ENCODE data around the gene MEGF11. TPM values are rescaled to one million over a fixed set of nuclear protein-coding genes. Genes with fewer than 3 reads are reported as not detected.

Gene MEGF11
- total RNA-seq, 1 donor from 2014 or later: not detected

DNA sequence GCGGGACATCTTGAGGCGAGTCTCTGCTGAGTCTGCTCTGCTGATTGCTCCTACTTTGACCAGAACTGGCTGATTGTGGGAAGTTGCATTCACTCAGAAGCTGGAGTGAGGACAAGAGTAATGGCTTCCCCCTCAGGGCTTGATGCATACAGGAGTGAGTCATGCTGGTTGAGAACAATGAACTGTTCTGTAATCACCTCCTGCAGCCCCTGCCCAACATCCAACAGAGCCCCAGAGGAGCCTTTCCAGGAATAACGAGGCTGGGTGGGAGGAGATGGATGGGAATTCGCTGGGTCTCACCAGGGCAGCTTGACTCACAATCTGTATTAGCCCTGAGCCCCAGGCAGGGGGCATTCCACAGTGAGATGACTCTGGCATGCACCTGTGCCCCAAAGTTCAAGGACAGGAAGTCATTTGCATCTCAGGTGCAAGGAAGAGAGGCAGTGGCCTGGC is 299.2 kb downstream of the MEGF11 start:
- Mint-ChIP-seq H3K27me3 (ENCODE audit: insufficient read depth) (peaks cover 20% of the 10 kb centered on the region), H3K4me3 (no peak overlapping the region), H3K9me3 (no peaks in the 10 kb centered on the region), H3K36me3 (ENCODE audit: low read depth) (no peaks in the 10 kb centered on the region), H3K27ac (no peak overlapping the region), H3K4me1 (ENCODE audit: low read depth) (no peaks in the 10 kb centered on the region)
- DNase-seq (ENCODE audit: low spot score): no peak
- intact Hi-C loops (cut with micrococcal nuclease): no loop called here

DNA sequence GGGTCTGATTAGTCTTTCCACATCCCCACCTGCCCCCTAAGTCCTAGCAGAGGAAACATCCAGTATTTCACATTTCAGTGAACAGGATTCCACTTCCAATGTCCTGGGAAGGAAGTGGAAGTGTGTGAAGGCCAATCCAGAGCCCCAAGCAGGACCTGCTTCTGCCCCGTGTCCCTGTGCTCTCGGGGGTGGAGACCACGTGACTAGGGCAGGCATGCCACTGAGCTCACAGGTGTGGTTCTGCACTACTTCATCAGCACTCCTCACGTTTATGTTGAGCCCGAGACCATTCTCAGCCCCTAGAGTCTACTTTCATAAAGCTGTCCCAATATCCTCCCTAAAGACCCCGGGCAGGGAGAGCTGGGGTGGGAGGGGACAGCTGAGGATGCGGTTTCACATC is 299.9 kb downstream of the MEGF11 start:
- Mint-ChIP-seq H3K36me3 (ENCODE audit: low read depth) (no peaks in the 10 kb centered on the region), H3K4me1 (ENCODE audit: low read depth) (no peaks in the 10 kb centered on the region), H3K9me3 (no peaks in the 10 kb centered on the region), H3K4me3 (no peak overlapping the region), H3K27me3 (ENCODE audit: insufficient read depth) (peaks cover 17% of the 10 kb centered on the region), H3K27ac (no peak overlapping the region)
- intact Hi-C loops (cut with micrococcal nuclease): no loop called here
- no peak for DNase-seq (ENCODE audit: low spot score)

DNA sequence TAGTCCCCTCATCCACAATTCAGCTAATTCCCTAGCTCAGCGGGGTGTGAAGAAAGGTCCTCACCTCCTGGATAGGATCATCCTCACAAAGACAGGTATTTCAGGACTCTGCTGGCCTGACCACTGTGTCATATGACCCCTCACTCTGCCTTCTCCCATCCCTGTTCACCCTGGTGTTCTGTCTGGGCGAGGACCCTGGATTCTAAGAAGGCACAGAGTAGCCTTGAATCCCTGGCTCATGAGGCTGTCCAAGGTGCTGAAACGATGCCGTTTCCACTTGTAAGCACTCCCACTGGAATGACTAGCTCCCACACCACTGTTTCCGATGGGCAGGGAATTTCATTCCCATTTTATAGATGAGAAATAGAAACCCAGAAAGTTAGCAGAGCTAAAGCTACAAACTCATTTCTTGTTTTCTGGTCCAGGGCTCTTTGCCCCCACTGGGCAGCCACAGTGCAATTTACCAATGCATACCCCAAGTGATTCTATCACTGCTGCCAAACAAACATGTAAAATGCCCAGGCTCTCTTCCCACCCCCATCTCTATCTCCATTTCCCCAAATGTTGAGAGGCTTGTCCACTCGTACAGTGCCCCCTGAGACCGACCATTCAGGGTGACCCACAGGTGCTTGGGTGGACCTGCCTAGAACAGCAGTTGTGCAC is 301.0 kb downstream of the MEGF11 start:
- intact Hi-C loops (cut with micrococcal nuclease): no loop called here
- no peak for DNase-seq (ENCODE audit: low spot score)
- H3K36me3 Mint-ChIP-seq (ENCODE audit: low read depth): no peaks in the 10 kb centered on the region
- peaks cover 14% of the 10 kb centered on the region for H3K27me3 Mint-ChIP-seq (ENCODE audit: insufficient read depth)
- H3K4me1 Mint-ChIP-seq (ENCODE audit: low read depth): no peaks in the 10 kb centered on the region
- H3K27ac Mint-ChIP-seq: no peak overlapping the region
- H3K4me3 Mint-ChIP-seq: no peak overlapping the region
- no peaks in the 10 kb centered on the region for H3K9me3 Mint-ChIP-seq

DNA sequence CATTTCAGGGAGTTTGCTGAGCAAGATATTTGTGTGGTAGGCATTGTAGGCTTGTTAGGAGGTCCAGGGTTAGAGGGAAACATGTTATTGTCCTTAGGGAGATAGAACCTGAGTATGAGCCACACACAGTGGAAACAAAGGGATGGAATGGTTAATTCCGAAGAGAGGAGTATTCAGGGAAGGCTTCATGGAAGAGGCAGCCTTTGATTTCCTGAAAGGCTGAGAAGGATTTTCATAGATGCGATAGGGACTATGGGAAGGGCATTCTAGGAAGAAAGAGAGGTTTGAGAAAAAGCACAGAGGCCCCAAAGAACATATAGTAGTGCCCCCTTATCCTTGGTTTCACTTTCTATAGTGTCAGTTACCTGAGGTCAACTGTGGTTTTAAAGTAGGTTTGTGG is 302.5 kb downstream of the MEGF11 start:
- no peak overlapping the region for H3K27ac Mint-ChIP-seq
- no peaks in the 10 kb centered on the region for H3K4me1 Mint-ChIP-seq (ENCODE audit: low read depth)
- peaks cover 11% of the 10 kb centered on the region for H3K27me3 Mint-ChIP-seq (ENCODE audit: insufficient read depth)
- no peak overlapping the region for H3K4me3 Mint-ChIP-seq
- no peaks in the 10 kb centered on the region for H3K9me3 Mint-ChIP-seq
- DNase-seq (ENCODE audit: low spot score): no peak
- intact Hi-C loops (cut with micrococcal nuclease): no loop called here
- H3K36me3 Mint-ChIP-seq (ENCODE audit: low read depth): no peaks in the 10 kb centered on the region

DNA sequence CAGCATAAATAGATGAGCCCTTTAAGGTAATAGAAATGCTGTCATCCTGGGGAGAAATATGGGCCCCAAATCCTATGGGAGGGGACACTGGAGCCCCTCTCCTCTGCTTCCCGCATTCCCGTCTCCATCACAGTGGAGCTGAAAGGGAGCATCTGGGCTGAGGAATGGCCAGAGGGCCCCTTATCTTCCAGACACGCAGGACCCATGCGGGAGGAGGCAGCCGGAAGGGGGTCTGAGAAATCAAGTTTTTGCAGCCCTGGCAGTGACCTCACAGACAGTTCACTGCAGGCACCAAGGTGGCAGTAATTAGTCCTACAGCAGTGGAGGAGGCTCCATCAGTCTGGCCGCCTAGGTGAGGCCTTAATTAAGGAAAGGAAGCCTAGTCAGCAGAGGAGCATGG is 304.1 kb downstream of the MEGF11 start:
- Mint-ChIP-seq H3K27me3 (ENCODE audit: insufficient read depth) (peaks cover 11% of the 10 kb centered on the region), H3K27ac (no peak overlapping the region), H3K4me1 (ENCODE audit: low read depth) (no peaks in the 10 kb centered on the region), H3K4me3 (no peak overlapping the region), H3K9me3 (no peaks in the 10 kb centered on the region), H3K36me3 (ENCODE audit: low read depth) (no peaks in the 10 kb centered on the region)
- intact Hi-C loops (cut with micrococcal nuclease): no loop called here
- DNase-seq (ENCODE audit: low spot score): no peak

DNA sequence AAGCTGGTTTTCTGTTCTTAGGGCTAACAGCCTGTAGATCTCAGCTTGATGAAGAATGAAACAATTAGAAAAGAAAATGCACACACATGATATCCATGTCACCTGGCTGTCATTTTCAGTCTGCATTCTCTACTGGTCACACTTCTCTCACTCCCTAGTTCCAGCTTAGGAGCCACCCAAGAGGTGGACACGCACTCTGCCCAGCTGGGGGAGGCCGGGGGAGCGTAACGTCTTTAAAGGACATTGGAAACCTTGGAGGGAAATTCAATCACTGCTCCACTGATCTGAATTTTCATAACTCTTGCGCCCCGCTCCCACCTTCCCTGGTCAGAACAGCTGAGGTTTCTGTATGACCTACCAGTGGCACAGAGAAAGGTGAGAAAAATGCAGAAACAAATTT is 304.5 kb downstream of the MEGF11 start:
- peaks cover 13% of the 10 kb centered on the region for H3K27me3 Mint-ChIP-seq (ENCODE audit: insufficient read depth)
- H3K9me3 Mint-ChIP-seq: no peaks in the 10 kb centered on the region
- H3K4me1 Mint-ChIP-seq (ENCODE audit: low read depth): no peaks in the 10 kb centered on the region
- no peak overlapping the region for H3K27ac Mint-ChIP-seq
- intact Hi-C loops (cut with micrococcal nuclease): no loop called here
- H3K36me3 Mint-ChIP-seq (ENCODE audit: low read depth): no peaks in the 10 kb centered on the region
- H3K4me3 Mint-ChIP-seq: no peak overlapping the region
- no peak for DNase-seq (ENCODE audit: low spot score)

DNA sequence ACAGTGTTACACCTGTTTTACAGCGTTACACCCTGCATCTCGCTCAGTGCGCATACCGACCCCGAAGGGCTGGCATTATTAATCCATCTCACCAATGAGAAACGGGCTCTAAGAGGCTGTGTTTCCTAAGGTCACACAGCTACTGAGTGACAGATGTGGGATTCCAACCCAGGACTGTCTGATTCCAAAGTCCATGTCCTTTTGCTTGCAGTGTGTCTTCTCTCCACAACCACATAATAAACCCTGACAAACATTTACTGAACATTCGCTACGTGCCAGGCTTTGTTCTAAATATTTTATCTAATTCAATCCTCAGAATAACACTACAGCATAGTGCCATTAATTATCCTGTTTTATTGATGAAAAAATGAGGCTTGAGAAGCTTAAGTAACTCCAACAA is 305.2 kb downstream of the MEGF11 start:
- Mint-ChIP-seq H3K27ac (no peak overlapping the region), H3K4me1 (ENCODE audit: low read depth) (no peaks in the 10 kb centered on the region), H3K27me3 (ENCODE audit: insufficient read depth) (peaks cover 13% of the 10 kb centered on the region), H3K9me3 (no peaks in the 10 kb centered on the region), H3K36me3 (ENCODE audit: low read depth) (no peaks in the 10 kb centered on the region), H3K4me3 (no peak overlapping the region)
- no peak for DNase-seq (ENCODE audit: low spot score)
- intact Hi-C loops (cut with micrococcal nuclease): no loop called here

DNA sequence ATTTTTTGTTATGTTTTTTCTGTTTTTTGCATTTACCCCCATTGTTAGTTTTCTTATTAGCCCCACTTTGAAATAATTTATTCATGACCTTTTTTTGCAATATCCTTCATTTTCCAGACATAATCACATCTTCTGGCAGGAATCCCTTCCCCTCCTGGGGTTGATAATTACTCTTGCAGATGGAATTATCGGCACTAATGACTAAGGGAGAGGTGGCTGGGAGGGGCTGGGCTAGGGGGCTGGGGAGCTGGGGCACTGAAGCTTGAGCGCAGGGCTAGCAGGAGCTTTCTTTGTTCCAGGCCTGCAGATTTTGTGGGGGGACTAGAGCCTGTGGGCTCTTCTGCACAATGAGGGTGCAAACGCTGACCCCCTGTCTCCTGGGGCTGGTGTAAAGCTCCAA is 306.5 kb downstream of the MEGF11 start:
- intact Hi-C loops (cut with micrococcal nuclease): no loop called here
- no peaks in the 10 kb centered on the region for H3K9me3 Mint-ChIP-seq
- H3K4me3 Mint-ChIP-seq: no peak overlapping the region
- H3K27me3 Mint-ChIP-seq (ENCODE audit: insufficient read depth): peaks cover 14% of the 10 kb centered on the region
- no peak overlapping the region for H3K27ac Mint-ChIP-seq
- no peak for DNase-seq (ENCODE audit: low spot score)
- H3K36me3 Mint-ChIP-seq (ENCODE audit: low read depth): no peaks in the 10 kb centered on the region
- peaks cover 6% of the 10 kb centered on the region for H3K4me1 Mint-ChIP-seq (ENCODE audit: low read depth)

DNA sequence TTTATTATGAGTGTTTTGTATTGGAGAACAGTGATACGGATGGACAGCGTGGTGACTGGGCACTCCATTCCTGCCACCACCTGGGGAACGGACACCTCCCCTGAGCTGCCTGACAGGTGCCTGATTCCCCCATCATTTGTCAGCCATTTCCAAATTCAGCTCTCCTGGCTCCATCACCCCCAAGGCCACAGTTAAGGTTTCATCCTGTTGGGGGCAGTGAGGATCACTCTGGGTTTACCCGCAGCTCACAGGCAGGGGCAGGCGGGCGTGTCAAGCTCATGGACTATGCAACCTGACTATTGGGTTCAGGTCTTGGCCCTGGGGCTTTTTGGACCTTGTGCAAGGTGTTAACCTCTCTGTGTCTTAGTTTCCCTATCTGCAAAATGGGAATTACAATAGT is 307.9 kb downstream of the MEGF11 start:
- Mint-ChIP-seq H3K27me3 (ENCODE audit: insufficient read depth) (peaks cover 10% of the 10 kb centered on the region), H3K4me1 (ENCODE audit: low read depth) (peaks cover 17% of the 10 kb centered on the region), H3K36me3 (ENCODE audit: low read depth) (no peaks in the 10 kb centered on the region), H3K9me3 (no peaks in the 10 kb centered on the region), H3K27ac (no peak overlapping the region), H3K4me3 (no peak overlapping the region)
- intact Hi-C loops (cut with micrococcal nuclease): no loop called here
- no peak for DNase-seq (ENCODE audit: low spot score)

DNA sequence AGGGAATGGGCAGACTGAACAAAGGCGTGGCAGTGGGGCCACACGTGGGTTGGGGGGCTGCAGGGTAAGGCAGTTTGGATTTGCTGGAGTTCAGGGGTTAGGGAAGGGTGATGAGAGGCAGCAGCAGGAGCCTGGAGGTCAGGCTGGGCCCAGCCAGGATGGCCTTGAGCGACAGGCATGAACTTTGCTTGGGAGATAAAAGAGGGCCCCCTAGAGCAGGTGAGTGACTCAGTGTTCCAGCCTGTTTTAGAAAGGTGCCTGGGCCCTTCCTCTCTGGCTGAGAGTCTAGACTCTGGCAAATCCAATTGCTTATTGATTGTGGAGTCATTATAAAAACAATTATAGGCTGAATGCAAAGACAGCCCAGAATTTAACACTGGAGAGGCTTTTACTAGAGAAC is 309.1 kb downstream of the MEGF11 start:
- Mint-ChIP-seq H3K36me3 (ENCODE audit: low read depth) (no peaks in the 10 kb centered on the region), H3K27ac (no peak overlapping the region), H3K4me3 (no peak overlapping the region), H3K9me3 (no peaks in the 10 kb centered on the region), H3K27me3 (ENCODE audit: insufficient read depth) (peaks cover 9% of the 10 kb centered on the region), H3K4me1 (ENCODE audit: low read depth) (peaks cover 19% of the 10 kb centered on the region)
- intact Hi-C loops (cut with micrococcal nuclease): no loop called here
- no peak for DNase-seq (ENCODE audit: low spot score)

DNA sequence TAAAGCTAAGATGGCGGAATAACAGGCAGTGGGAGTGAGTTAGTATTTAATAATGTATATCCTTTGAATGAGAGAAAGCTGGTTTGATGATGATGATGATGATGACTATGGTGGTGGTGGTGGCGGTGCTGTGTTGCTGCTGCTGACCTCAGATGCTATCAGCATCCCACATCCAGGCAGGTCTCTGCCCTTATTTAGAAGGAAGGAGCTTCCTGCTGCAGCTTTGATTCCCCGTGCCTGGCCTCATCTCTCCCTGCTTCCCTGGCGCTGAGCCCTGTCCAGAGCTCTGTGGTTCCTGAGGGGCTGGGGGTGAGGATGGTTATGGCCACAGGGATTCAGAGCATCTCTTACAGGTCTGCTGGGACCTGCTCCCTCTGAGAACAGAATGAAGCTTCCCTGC is 311.1 kb downstream of the MEGF11 start:
- H3K27me3 Mint-ChIP-seq (ENCODE audit: insufficient read depth): peaks cover 4% of the 10 kb centered on the region

DNA sequence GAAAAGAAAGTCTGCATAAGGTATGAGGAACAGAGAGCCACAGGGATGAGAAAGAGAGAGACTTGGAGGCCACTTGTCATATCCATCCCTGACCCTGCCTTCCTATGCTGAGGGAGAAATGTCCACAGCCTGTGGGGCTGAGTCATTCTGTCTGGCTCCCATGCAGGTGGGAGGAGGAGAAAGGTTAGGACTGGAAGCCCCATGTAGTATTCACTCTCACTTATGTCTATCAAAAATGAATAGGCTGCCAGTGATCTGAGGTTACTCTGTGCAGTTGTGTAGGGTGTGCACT is 313.0 kb downstream of the MEGF11 start:
- intact Hi-C loops (cut with micrococcal nuclease): no loop called here
- peaks cover 4% of the 10 kb centered on the region for H3K27me3 Mint-ChIP-seq (ENCODE audit: insufficient read depth)
- H3K36me3 Mint-ChIP-seq (ENCODE audit: low read depth): no peaks in the 10 kb centered on the region
- H3K4me1 Mint-ChIP-seq (ENCODE audit: low read depth): peaks cover 31% of the 10 kb centered on the region
- H3K27ac Mint-ChIP-seq: no peak overlapping the region
- no peak for DNase-seq (ENCODE audit: low spot score)
- no peak overlapping the region for H3K4me3 Mint-ChIP-seq
- no peaks in the 10 kb centered on the region for H3K9me3 Mint-ChIP-seq

More for the DNA sequence above, 311.1 kb downstream of the MEGF11 start:
- no peaks in the 10 kb centered on the region for H3K36me3 Mint-ChIP-seq (ENCODE audit: low read depth)
- peaks cover 24% of the 10 kb centered on the region for H3K4me1 Mint-ChIP-seq (ENCODE audit: low read depth)
- H3K4me3 Mint-ChIP-seq: no peak overlapping the region
- H3K27ac Mint-ChIP-seq: no peak overlapping the region
- DNase-seq (ENCODE audit: low spot score): peak; percentile 34
- intact Hi-C loops (cut with micrococcal nuclease): no loop called here
- no peaks in the 10 kb centered on the region for H3K9me3 Mint-ChIP-seq

DNA sequence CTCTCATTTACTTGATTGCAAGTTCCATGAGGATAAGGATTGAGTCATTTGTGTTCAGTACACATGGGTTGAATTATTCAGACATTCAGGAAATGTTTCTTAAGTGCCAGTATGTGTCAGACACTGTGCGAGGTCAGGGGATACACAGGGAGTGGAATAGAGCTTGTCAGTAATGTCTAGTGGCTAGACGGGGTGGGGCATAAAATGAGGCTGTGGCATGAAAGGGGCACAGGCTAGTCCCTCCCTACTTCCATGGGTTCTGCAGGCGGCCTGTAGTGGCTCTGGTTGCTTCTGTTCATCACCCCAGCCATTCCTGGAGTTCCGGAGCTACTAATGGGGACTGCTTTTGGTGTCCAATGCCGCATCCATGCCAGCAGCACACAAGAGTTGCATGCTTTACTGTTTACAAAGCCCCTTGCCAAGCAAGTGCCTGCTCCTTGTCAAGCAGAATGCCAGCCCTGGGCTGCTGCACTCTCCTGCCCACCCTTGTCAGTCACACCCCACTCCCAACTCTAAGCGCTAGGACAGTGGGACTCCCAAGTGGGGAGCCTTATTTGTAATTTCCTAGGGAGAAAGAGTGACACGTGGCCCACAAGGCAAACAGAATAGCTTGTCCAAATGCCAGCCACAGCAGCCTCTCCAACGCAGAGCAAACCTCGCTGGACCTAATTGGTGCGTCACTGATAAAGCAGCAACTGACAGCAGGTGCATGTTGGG is 313.5 kb downstream of the MEGF11 start:
- DNase-seq (ENCODE audit: low spot score): no peak
- Mint-ChIP-seq H3K4me1 (ENCODE audit: low read depth) (peaks cover 31% of the 10 kb centered on the region), H3K36me3 (ENCODE audit: low read depth) (no peaks in the 10 kb centered on the region), H3K27ac (no peak overlapping the region), H3K4me3 (no peak overlapping the region), H3K27me3 (ENCODE audit: insufficient read depth) (peaks cover 4% of the 10 kb centered on the region), H3K9me3 (no peaks in the 10 kb centered on the region)
- intact Hi-C loops (cut with micrococcal nuclease): no loop called here

DNA sequence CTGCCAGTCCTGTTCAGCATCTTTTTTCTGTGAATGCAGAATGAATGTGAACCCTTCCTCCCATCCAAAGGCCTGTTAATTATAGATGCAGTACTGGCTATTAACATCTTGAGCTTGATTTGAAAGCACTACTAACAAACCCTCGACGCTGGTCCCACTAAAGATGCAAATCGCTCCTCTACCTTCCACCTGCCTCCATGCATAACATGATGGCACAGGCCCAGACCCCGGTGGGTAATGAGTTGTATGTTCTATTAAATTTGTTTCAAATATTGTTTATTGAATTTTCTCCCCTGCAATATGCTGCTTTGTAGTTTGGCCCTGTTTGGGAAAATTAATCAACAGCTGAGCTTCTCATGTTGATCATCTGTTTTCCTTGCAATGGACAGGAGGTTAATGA is 314.9 kb downstream of the MEGF11 start:
- Mint-ChIP-seq H3K27me3 (ENCODE audit: insufficient read depth) (peaks cover 2% of the 10 kb centered on the region), H3K27ac (no peak overlapping the region), H3K9me3 (no peaks in the 10 kb centered on the region), H3K4me1 (ENCODE audit: low read depth) (peaks cover 31% of the 10 kb centered on the region), H3K4me3 (no peak overlapping the region), H3K36me3 (ENCODE audit: low read depth) (no peaks in the 10 kb centered on the region)
- intact Hi-C loops (cut with micrococcal nuclease): no loop called here
- DNase-seq (ENCODE audit: low spot score): no peak

All from activated T-helper 1 cell treated with anti-CD3 and anti-CD28 coated beads, Interleukin-12 subunit alpha, Interleukin-12 subunit beta, Interleukin-2, Interleukin-4 antibody, amounts not matched to agents 30 ng/mL and 10 ng/mL and 1 ng/mL, durations not matched to agents 14 hours and 24 hours and 36 hours (primary cell).